Activated CD4-positive, alpha-beta T cell treated with anti-CD3 and anti-CD28 coated beads, Interleukin-2, amount 50 U/mL, for 4 hours (primary cell): Measurements from ENCODE around the gene PTPRR.

ENCODE experiments used
- DNase-seq, 2 experiments: peaks; one replicate each; pipeline ENCODE4 v3.0.0-alpha.2; 2020

The PTPRR gene

GRCh38 chr12:70920251-70920851 lies at the start of gene PTPRR:
Gene PTPRR (minus strand): TSS chr12:70920738. CDS start chr12:70920390, 348 bp downstream.
- no peak for DNase-seq

DNA sequence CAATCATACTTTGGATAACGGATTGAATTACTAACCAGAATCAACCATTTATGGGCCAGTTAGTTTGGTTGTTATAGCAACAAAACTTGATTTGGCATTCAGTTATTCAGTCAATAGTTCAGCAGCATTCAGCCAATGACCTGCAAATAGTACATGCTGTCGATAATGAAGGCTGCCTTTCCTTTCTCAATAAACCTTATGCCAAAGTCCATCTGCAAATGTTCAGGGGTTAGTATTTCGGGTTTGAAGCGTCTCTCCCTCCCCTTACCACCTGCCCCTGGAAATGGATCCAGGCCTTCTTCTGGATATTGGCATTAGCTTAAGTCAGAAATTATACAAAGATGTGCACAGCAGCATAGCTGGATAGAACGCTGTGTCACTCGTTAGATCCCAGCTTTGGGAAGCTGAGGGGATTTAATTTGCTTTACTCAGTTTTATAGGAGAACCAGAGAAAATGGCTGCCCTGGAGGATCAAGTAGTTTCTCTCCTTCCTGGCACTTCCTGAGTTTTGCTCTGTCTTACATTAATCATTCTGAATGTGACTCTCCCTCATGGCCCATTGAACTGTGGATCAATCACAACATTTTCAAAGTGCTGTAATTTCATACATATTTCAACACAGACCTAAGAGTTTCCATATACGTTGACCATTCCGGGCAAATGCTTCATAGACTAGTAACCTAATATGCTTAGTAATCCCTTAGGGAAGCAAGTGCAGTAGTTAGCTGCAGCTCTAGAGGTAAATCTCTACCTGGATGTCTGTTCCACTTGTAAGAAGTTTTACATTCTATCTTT lies 46.7 kb upstream of the PTPRR start:
- DNase-seq, result no peak

DNA sequence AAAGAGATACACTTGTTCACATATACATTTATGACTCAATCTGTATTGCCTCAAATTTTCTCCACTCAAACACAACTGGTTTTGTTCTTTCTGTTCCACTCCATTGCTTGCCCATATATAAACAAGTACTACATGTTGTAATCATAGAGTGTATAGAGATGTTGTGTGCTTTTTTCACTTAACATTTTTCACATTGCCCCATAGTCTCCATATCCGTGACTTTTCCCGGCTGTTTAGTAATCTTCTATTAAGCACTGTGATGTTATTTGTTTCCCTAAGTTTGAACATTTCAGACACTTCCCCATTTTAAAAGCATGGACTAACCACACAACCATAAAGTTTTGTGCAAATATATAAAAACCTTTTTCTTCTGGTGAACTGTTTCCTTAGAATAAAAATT lies 45.5 kb upstream of the PTPRR start:
- no peak for DNase-seq

- no peak for DNase-seq
These were observed 44.5 kb upstream of the PTPRR start for GRCh38 chr12:70964867-70965510.

DNA sequence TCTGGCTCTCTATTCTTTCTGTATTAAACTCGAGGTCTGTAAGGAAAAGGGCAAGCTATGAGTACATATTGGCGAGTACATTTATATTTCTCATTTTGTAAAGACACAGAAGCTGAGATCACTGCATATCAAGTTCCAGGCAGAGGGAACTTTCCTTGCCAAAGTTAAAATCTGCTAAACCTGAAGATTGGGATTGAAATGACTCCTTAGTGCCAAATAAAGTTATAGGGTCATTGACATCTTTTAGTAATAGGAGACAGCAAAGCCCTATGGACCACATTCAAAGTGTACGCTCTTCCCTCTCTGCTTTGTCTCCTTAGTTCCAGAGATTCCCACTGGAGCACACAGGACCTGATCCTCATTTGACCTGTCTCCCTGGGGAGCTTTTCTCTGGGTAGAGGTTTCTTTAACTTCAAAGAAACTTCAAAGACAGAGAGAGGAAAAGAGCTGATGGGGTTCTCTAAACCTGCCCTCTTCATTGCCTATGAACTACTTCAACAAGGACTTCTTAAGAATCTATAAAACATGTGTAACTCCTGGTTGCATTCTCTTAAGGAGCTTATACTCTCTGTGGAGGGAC lies 42.6 kb upstream of the PTPRR start:
- no peak for DNase-seq

- DNase-seq, result no peak
These were observed 41.8 kb upstream of the PTPRR start for GRCh38 chr12:70962226-70962794.

- no peak for DNase-seq
These were observed 39.9 kb upstream of the PTPRR start for GRCh38 chr12:70960484-70960883.

- DNase-seq, result no peak
These were observed 34.9 kb upstream of the PTPRR start for GRCh38 chr12:70955415-70955814.

DNA sequence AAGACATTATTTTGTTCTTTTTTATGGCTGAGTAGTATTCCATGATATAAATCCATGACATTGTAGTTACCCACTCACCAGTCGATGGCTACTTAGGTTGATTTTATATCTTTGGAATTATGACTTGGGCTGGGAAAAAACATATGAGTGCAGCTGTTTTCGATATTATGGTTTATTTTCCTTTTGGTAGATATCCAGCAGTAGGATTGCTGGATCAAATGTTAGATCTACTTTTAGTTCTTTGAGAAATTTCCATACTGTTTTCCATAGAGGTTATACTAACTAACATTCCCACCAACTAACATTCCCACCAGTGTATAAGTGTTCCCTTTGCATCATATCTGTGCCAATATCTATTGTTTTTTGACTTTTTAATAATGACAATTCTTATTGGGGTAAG lies 29.9 kb upstream of the PTPRR start:
- no peak for DNase-seq

GRCh38 chr12:70948976-70949336 lies 28.4 kb upstream of the PTPRR start:
- no peak for DNase-seq

GRCh38 chr12:70948236-70948975 lies 27.9 kb upstream of the PTPRR start:
- no peak for DNase-seq

- DNase-seq, result no peak
These were observed 15.8 kb upstream of the PTPRR start for GRCh38 chr12:70936203-70936813.

DNA sequence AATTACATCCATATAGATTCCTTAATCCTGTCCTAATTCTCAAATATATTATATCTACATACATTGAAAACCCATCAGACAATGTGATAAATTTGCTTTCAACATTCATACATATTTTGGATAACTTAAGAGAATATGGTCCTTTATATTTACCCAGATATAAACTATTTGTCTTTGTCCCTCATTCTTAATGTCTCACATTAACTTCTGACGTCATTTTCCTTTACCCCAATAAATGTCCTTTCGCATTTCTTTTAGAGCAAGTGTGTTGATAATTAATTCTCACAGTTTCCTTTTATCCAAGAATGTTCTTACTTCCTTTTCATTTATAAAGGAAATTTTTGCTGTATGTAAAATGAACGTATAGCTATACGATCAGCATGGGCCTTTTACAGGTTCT lies 12.6 kb upstream of the PTPRR start:
- DNase-seq, result no peak

DNA sequence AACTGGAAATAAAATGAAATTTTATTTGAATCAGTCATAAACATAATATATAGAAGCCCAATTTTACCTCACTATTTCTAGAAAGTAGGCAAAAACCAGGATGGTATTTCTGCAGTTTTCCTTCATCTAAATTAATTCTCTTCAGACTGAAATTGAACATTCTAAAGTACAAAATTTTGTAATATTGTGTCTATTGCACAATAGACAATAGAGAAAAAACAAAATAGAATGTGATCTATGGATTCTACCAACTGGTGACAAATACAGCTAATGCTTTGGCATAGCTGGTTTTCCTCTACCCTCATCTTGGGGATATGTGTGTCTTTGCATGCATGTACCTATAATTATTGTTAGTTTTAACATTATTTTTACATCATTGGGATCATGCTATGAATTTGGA lies 8.5 kb upstream of the PTPRR start:
- DNase-seq, result no peak

- no peak for DNase-seq
These were observed 7.5 kb upstream of the PTPRR start for GRCh38 chr12:70928071-70928470.

DNA sequence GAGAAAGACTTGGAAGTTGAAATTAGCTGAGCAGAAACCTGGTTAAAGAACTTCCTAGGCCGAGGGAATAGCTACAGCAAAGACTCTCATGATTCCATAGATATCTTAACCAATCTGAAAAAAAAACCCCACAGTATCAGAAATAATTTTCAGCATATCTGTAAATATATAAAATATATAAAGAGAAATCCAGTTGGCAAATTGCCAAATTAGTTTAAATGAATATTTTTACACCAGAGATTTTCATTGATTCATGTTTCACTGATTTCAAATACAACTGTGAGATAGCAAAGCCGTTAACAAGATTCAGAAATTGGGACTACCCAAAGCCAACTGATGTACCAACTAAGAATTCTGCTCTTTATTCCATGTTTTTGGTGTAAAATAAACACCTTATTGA lies 6.8 kb upstream of the PTPRR start:
- DNase-seq, result no peak

DNA sequence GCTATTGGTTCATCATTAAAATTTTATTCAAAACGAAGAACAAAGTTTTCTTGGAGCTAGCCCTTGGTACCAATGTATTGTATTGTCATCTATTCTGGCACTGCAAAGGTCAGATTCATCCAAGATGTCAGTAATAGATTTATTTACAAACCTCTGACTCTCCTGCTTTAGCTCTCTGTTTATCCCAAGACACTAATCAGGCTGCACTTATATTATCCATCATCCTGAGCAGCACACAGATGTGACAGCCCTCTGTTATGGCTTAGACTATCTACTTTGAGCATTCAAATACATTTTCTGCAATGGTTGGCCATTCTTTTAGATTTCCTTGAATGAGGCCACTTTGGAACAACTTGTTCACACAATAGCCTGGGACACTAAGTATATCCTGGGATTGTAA lies 5.0 kb upstream of the PTPRR start:
- no peak for DNase-seq

GRCh38 chr12:70920891-70921290 lies 353 bp upstream of the PTPRR start:
- no peak for DNase-seq

- DNase-seq, result no peak
These were observed 922 bp downstream of the PTPRR start for GRCh38 chr12:70919597-70920035.

DNA sequence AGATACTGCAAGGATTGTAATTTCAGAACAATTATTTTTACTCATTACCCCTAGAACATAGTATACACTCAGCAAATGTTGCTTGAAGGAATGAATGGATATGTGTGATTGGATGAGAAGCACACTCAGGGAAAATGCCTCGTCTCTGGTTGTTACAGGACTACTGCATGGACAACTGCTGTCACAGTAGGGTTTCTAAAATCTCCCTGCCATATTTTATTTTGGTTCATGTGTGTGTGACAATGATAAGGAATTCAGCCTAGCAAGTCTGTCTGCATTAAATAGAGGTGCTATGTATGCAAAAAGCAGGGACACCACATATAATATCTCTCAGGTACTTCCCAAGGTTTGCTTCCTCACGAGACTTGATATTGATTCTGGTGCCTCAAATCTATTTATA lies 1.4 kb downstream of the PTPRR start:
- no peak for DNase-seq

DNA sequence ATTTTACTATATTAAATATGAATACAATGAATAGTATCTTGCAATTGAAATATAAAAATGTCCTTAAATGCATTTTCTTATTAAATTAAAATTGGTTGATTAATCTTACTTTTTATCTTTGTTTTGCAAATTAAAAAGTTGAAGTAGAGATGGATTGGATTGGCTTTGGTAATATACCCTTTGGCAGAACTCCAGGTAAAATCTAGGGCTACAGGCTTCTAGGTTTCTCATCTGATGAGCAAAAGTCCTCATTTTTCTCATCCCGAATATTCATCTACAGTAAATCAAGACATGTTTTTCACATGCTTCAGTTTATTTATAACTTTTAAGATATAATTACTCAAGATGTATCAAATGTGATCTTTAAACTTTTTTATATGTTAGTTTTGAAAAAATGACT lies 2.2 kb downstream of the PTPRR start:
- no peak for DNase-seq

- DNase-seq, result no peak
These were observed 9.9 kb downstream of the PTPRR start for GRCh38 chr12:70910666-70911065.
